Upper lobe of left lung (tissue), 4 donors: Measurements from ENCODE around the gene RAB42.

Experiments
- POLR2A ChIP-seq, 4 donors: fragments of 450-650 bp; IDR thresholded peaks; one replicate each; pipeline ENCODE4 v1.5.1; 2016 to 2017; ENCODE audit warnings: antibody characterized with exemption in 4 of 4, mild to moderate bottlenecking in 2 of 4
- TF ChIP-seq, protein P1 (sequence below), 6 experiments: fragments of 450-650 bp in 4 of 6; fragments of 200-600 bp in 2 of 6; sonication (generic) in 2 of 6; IDR thresholded peaks; one replicate each; pipeline ENCODE4 v1.5.1; 2016 to 2019; ENCODE audit warnings: antibody characterized with exemption in 6 of 6

DNA sequence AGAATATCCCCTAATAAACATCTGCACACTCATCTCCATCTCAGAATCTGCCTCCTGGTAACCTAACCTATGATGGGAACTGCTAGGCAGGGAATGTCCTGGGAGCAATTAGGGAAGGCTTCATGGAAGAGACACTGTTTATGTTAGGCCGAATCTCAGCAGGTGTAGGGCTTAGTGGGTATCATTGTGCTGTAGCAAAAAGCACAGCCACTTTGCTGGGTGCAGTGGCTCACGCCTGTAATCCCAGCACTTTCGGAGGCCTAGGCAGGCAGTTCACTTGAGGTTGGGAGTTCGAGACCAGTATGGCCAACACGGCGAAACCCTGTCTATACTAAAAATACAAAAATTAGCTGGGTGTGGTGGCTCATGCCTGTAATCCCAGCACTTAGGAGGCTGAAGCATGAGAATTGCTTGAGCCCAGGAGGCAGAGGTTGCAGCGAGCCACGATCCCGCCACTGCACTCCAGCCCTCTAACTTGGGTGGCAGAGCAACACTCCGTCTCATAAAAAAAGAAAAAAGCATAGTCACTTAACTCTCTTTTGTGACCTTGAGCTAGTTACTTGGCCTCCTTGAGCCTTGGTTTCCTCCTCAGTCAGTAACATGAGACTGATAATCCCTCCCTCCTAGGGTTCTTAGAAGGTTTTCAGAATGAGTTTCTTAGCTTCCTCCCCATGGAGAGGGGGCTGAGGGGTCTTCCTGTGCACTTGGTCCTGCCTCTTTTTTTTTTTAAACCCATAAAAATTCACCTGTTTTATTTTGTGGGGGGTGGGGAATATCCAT lies 3.5 kb downstream of the RAB42 start:
- TF ChIP-seq POLR2A (IDR thresholded peaks at IDR 0.05): no peak
- TF ChIP-seq, protein P1, sequence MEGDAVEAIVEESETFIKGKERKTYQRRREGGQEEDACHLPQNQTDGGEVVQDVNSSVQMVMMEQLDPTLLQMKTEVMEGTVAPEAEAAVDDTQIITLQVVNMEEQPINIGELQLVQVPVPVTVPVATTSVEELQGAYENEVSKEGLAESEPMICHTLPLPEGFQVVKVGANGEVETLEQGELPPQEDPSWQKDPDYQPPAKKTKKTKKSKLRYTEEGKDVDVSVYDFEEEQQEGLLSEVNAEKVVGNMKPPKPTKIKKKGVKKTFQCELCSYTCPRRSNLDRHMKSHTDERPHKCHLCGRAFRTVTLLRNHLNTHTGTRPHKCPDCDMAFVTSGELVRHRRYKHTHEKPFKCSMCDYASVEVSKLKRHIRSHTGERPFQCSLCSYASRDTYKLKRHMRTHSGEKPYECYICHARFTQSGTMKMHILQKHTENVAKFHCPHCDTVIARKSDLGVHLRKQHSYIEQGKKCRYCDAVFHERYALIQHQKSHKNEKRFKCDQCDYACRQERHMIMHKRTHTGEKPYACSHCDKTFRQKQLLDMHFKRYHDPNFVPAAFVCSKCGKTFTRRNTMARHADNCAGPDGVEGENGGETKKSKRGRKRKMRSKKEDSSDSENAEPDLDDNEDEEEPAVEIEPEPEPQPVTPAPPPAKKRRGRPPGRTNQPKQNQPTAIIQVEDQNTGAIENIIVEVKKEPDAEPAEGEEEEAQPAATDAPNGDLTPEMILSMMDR (IDR thresholded peaks at IDR 0.05): no peak
